HL-60 (cell line): ENCODE results near the gene TGM2.

Source experiments
- DNase-seq, 2 experiments: peaks; one replicate each; pipeline ENCODE4 v3.0.0-alpha.2; 2010 to 2020; ENCODE audit warnings: low read depth in 1 of 2, low spot score in 1 of 2
- H3K27ac ChIP-seq: fragments of 250-450 bp; sonication (Bioruptor Pico); replicated peaks from 2 replicates; pipeline ENCODE4 v1.5.1; 2020; ENCODE audit warnings: mild to moderate bottlenecking, moderate library complexity
- H3K27me3 ChIP-seq: fragments of 250-450 bp; sonication (Bioruptor Pico); 2 replicates; pipeline ENCODE4 v1.5.1; 2021; ENCODE audit warnings: mild to moderate bottlenecking, moderate library complexity; ENCODE audit not compliant: insufficient read depth, poor library complexity, severe bottlenecking
- H3K4me3 ChIP-seq: replicated peaks from 2 replicates; pipeline ENCODE4 v1.5.1; 2011; ENCODE audit warnings: mild to moderate bottlenecking, control low read depth, low read length; ENCODE audit not compliant: insufficient read depth
- GABPA ChIP-seq: IDR thresholded peaks from 2 replicates; pipeline ENCODE4 v1.6.1; 2012; ENCODE audit warnings: low read depth
- POLR2AphosphoS5 ChIP-seq: IDR thresholded peaks from 2 replicates; pipeline ENCODE4 v1.6.1; 2012; ENCODE audit warnings: low read depth
- SPI1 ChIP-seq: IDR thresholded peaks from 2 replicates; pipeline ENCODE4 v1.6.1; 2012; ENCODE audit warnings: low read depth, mild to moderate bottlenecking, borderline replicate concordance
- TF ChIP-seq, protein P1 (sequence below): IDR thresholded peaks from 2 replicates; pipeline ENCODE4 v1.6.1; 2012; ENCODE audit warnings: low read depth; ENCODE audit not compliant: insufficient replicate concordance
- TF ChIP-seq, protein P2 (sequence below): IDR thresholded peaks from one replicate; pipeline ENCODE4 v1.5.1; 2011; ENCODE audit warnings: low read length, control low read depth, inconsistent platforms; ENCODE audit not compliant: insufficient read depth

TGM2 gene

DNA sequence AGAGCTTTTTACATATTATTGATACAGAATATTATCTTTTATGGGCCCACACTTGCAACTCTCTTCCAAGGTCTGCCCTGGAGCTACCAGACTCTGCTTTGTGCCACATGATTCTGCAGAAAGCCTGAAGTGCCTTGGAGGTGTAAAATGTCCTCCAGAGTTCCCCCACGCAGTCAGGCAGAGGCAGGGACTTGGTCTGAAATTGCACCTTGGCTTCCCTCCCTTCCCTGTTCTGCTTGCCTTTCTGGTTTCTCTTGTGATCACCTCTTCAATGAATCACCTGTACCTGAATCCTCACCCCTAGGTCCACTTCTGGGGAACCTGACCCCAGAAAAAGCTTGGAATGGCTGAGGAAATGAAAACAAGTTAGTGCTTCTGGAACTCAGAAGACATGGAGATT is 43.0 kb upstream of the TGM2 start:
- TF ChIP-seq SPI1 = no peak
- TF ChIP-seq GABPA = no peak

DNA sequence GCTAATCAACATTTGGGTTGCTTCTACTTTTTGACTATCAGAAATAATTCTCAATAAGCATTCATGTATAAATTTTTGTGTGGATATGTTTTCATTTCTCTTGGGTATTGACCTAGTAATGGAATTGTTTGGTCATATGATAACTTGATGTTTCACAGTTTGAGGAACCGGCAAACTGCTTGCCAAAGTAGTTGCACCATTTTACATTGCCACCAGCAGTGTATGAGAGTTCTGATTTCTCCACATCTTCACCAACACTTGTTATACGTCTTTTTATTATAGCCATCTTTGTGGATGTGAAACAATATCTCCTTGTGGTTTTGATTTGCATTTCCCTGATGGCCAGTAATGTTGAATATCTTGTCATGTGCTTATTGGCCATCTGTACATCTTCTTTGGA is 42.6 kb upstream of the TGM2 start:
- H3K4me3 ChIP-seq = no peak overlapping the region
- TF ChIP-seq SPI1 = no peak
- no peak for TF ChIP-seq GABPA
- no peak for TF ChIP-seq POLR2AphosphoS5
- TF ChIP-seq, protein P1, sequence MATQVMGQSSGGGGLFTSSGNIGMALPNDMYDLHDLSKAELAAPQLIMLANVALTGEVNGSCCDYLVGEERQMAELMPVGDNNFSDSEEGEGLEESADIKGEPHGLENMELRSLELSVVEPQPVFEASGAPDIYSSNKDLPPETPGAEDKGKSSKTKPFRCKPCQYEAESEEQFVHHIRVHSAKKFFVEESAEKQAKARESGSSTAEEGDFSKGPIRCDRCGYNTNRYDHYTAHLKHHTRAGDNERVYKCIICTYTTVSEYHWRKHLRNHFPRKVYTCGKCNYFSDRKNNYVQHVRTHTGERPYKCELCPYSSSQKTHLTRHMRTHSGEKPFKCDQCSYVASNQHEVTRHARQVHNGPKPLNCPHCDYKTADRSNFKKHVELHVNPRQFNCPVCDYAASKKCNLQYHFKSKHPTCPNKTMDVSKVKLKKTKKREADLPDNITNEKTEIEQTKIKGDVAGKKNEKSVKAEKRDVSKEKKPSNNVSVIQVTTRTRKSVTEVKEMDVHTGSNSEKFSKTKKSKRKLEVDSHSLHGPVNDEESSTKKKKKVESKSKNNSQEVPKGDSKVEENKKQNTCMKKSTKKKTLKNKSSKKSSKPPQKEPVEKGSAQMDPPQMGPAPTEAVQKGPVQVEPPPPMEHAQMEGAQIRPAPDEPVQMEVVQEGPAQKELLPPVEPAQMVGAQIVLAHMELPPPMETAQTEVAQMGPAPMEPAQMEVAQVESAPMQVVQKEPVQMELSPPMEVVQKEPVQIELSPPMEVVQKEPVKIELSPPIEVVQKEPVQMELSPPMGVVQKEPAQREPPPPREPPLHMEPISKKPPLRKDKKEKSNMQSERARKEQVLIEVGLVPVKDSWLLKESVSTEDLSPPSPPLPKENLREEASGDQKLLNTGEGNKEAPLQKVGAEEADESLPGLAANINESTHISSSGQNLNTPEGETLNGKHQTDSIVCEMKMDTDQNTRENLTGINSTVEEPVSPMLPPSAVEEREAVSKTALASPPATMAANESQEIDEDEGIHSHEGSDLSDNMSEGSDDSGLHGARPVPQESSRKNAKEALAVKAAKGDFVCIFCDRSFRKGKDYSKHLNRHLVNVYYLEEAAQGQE = no peak
- TF ChIP-seq, protein P2, sequence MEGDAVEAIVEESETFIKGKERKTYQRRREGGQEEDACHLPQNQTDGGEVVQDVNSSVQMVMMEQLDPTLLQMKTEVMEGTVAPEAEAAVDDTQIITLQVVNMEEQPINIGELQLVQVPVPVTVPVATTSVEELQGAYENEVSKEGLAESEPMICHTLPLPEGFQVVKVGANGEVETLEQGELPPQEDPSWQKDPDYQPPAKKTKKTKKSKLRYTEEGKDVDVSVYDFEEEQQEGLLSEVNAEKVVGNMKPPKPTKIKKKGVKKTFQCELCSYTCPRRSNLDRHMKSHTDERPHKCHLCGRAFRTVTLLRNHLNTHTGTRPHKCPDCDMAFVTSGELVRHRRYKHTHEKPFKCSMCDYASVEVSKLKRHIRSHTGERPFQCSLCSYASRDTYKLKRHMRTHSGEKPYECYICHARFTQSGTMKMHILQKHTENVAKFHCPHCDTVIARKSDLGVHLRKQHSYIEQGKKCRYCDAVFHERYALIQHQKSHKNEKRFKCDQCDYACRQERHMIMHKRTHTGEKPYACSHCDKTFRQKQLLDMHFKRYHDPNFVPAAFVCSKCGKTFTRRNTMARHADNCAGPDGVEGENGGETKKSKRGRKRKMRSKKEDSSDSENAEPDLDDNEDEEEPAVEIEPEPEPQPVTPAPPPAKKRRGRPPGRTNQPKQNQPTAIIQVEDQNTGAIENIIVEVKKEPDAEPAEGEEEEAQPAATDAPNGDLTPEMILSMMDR = no peak
- no peaks in the 10 kb centered on the region for H3K27me3 ChIP-seq
- H3K27ac ChIP-seq = no peak overlapping the region
- DNase-seq = no peak

More for the DNA sequence above, 43.0 kb upstream of the TGM2 start:
- Histone ChIP-seq H3K4me3 (no peak overlapping the region), H3K27me3 (no peaks in the 10 kb centered on the region), H3K27ac (no peak overlapping the region)
- no peak for DNase-seq

DNA sequence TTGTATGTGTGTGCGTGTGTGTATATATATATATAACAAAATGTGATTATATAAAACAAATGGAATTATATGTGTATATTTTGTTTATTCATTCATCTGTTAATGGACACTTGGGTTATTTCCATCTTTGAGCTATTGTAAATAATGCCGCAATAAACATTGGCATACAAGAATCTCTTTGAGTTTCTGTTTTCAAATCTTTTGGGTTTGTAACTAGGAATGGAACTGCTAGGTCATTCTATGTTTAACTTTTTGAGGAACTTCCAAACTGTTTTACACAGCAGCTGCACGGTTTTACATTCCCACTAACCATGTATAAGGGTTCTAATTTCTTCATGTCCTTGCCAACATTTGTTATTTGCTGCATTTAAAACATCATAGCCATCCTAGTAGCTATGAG is 39.9 kb upstream of the TGM2 start:
- no peak for TF ChIP-seq SPI1
- TF ChIP-seq, protein P1 = no peak
- no peak for TF ChIP-seq GABPA
- TF ChIP-seq POLR2AphosphoS5 = no peak
- TF ChIP-seq, protein P2 = no peak
- H3K27me3 ChIP-seq = no peaks in the 10 kb centered on the region
- DNase-seq = no peak
- no peak overlapping the region for H3K4me3 ChIP-seq
- H3K27ac ChIP-seq = no peak overlapping the region

DNA sequence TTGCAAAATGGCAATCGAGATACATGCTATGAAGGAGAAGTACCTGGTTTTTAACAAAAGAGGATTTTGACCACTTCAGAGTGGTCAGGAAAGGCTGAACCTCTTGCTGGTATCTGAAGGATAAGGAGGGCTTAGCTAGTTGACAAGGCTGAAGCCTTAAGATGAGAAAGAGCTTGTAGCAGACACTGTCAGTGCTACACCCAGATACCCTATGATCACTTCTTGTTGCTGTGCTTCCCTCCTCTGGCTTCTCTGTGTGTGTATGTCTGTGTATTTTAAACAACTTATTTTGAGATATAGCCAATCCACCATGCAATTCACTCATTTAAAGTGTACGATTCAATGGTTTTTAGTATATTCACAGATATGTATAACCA is 38.9 kb upstream of the TGM2 start:
- no peak for DNase-seq
- no peak for TF ChIP-seq SPI1
- no peak for TF ChIP-seq GABPA
- no peak for TF ChIP-seq POLR2AphosphoS5
- TF ChIP-seq, protein P1 = no peak
- TF ChIP-seq, protein P2 = no peak
- Histone ChIP-seq H3K27ac (no peak overlapping the region), H3K4me3 (no peak overlapping the region), H3K27me3 (no peaks in the 10 kb centered on the region)
